Mesendoderm (in vitro differentiated cells): ENCODE results near the gene NEUROD4.

Source experiments
- DNase-seq: peaks from one replicate; pipeline ENCODE4 v3.0.0; 2013
- H2AK5ac ChIP-seq: 2 replicates; pipeline ENCODE4 v1.6.1; 2013; ENCODE audit warnings: low read length, inconsistent platforms
- H2BK120ac ChIP-seq: 2 replicates; pipeline ENCODE4 v1.6.1; 2013; ENCODE audit warnings: low read depth, mild to moderate bottlenecking, low read length, moderate library complexity, mixed read lengths
- H2BK15ac ChIP-seq: replicated peaks from 2 replicates; pipeline ENCODE4 v1.6.1; 2013; ENCODE audit warnings: low read depth, mild to moderate bottlenecking, moderate library complexity
- H2BK5ac ChIP-seq: 2 replicates; pipeline ENCODE4 v1.6.1; 2013; ENCODE audit warnings: low read length, inconsistent platforms
- H3K18ac ChIP-seq: 2 replicates; pipeline ENCODE4 v1.6.1; 2013; ENCODE audit warnings: mild to moderate bottlenecking, low read length, mixed read lengths
- H3K23ac ChIP-seq: one replicate; pipeline ENCODE4 v1.6.1; 2013; ENCODE audit warnings: low read length
- H3K27ac ChIP-seq: 2 replicates; pipeline ENCODE4 v1.5.1; 2013; ENCODE audit warnings: low read depth, mild to moderate bottlenecking, inconsistent platforms, low read length, moderate library complexity
- H3K27me3 ChIP-seq: 2 replicates; pipeline ENCODE4 v1.6.1; 2013; ENCODE audit warnings: low read length, control low read depth, mild to moderate bottlenecking, inconsistent platforms; ENCODE audit not compliant: insufficient read depth, poor library complexity
- H3K36me3 ChIP-seq: 2 replicates; pipeline ENCODE4 v1.6.1; 2013; ENCODE audit warnings: low read length, inconsistent platforms; ENCODE audit not compliant: control insufficient read depth, insufficient read depth
- H3K4ac ChIP-seq: one replicate; pipeline ENCODE4 v1.6.1; 2013; ENCODE audit warnings: low read depth, mild to moderate bottlenecking, low read length, moderate library complexity
- H3K4me1 ChIP-seq: 2 replicates; pipeline ENCODE4 v1.6.1; 2013; ENCODE audit warnings: low read depth, low read length, inconsistent platforms; ENCODE audit not compliant: control insufficient read depth
- H3K4me2 ChIP-seq: 2 replicates; pipeline ENCODE4 v1.6.1; 2013; ENCODE audit warnings: low read length
- H3K4me3 ChIP-seq: 2 replicates; pipeline ENCODE4 v1.5.1; 2013; ENCODE audit warnings: mild to moderate bottlenecking, low read length
- H3K56ac ChIP-seq: one replicate; pipeline ENCODE4 v1.6.1; 2013; ENCODE audit warnings: low read length
- H3K79me1 ChIP-seq: 2 replicates; pipeline ENCODE4 v1.6.1; 2013; ENCODE audit warnings: low read length, inconsistent platforms
- H3K79me2 ChIP-seq: 2 replicates; pipeline ENCODE4 v1.6.1; 2013; ENCODE audit warnings: mild to moderate bottlenecking, low read length; ENCODE audit not compliant: control insufficient read depth, insufficient read depth
- H3K9ac ChIP-seq: 2 replicates; pipeline ENCODE4 v1.6.1; 2013; ENCODE audit warnings: low read length, inconsistent platforms
- H4K5ac ChIP-seq: one replicate; pipeline ENCODE4 v1.6.1; 2013; ENCODE audit warnings: low read length
- H4K8ac ChIP-seq: one replicate; pipeline ENCODE4 v1.6.1; 2013; ENCODE audit warnings: low read depth, mild to moderate bottlenecking, control low read depth, low read length, moderate library complexity
- WGBS: extraction: QIAGEN DNeasy Blood & Tissue Kit; methylation state at CpG from one replicate; pipeline ENCODE4 v1.1.7; 2013; ENCODE audit warnings: low lambda C conversion rate, missing lambda C conversion rate; ENCODE audit not compliant: insufficient coverage; ENCODE audit errors: extremely low coverage; 5-methylcytosine and 5-hydroxymethylcytosine counted together

The NEUROD4 gene

DNA sequence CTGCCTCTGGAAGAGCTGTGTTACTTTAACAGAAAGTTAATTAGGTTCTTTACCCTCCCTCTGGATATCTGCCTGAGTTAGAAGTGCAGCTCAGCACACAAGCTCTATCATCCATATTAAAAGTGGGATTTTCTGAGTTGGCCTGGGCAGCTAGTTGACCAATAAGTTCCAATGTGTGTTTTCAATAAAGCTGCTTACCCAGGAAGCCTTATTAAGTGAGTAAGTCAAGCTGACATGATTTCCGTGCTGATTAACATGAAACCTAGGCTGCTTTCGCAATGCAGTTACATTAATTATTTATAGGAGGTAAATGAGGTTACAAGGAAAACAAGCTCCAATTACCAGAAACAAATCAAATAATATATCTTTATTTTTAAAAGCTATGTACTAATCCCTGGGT is 4.8 kb downstream of the NEUROD4 start:
- Histone ChIP-seq H3K79me2 (no peaks in the 10 kb centered on the region), H2BK120ac (no peak overlapping the region), H3K56ac (no peak overlapping the region), H4K5ac (no peak overlapping the region), H3K23ac (no peak overlapping the region), H3K4me3 (no peak overlapping the region), H4K8ac (no peak overlapping the region), H3K4ac (no peak overlapping the region), H3K4me2 (no peak overlapping the region), H3K9ac (no peak overlapping the region), H3K79me1 (no peaks in the 10 kb centered on the region), H3K36me3 (no peaks in the 10 kb centered on the region), H3K4me1 (no peaks in the 10 kb centered on the region), H2BK5ac (no peak overlapping the region), H3K27me3 (no peaks in the 10 kb centered on the region), H2BK15ac (no peak overlapping the region), H3K18ac (no peak overlapping the region), H3K27ac (no peak overlapping the region), H2AK5ac (no peak overlapping the region)
- DNase-seq = no peak
- no CpG with 5 or more reads among the region's 2 CpGs for WGBS

DNA sequence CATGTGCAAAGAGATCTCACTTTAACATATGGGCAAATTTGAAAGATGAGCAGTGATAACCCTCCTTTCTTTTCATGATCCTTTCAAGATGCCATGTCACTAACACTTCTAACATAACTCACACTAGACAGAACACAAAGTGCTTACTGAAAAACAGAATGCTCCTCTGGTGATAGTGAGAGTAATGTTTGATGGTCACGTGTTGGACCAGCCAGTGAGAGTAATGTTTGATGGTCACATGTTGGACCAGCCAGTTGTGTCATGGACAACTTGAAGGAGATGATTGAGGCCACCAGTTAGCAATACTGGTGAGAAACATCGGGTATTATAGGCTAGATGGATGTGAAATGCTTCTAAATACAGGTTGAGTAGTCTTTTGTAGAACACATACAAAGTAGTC is 5.7 kb downstream of the NEUROD4 start:
- DNase-seq = no peak
- Histone ChIP-seq H3K23ac (no peak overlapping the region), H2AK5ac (no peak overlapping the region), H3K27me3 (no peaks in the 10 kb centered on the region), H3K56ac (no peak overlapping the region), H3K4me2 (no peak overlapping the region), H3K4ac (no peak overlapping the region), H3K36me3 (no peaks in the 10 kb centered on the region), H3K4me1 (no peaks in the 10 kb centered on the region), H3K27ac (no peak overlapping the region), H3K9ac (no peak overlapping the region), H3K79me1 (no peaks in the 10 kb centered on the region), H2BK5ac (no peak overlapping the region), H3K4me3 (no peak overlapping the region), H4K5ac (no peak overlapping the region), H2BK15ac (no peak overlapping the region), H4K8ac (no peak overlapping the region), H2BK120ac (no peak overlapping the region), H3K18ac (no peak overlapping the region), H3K79me2 (no peaks in the 10 kb centered on the region)
- no CpG with 5 or more reads among the region's 2 CpGs for WGBS

DNA sequence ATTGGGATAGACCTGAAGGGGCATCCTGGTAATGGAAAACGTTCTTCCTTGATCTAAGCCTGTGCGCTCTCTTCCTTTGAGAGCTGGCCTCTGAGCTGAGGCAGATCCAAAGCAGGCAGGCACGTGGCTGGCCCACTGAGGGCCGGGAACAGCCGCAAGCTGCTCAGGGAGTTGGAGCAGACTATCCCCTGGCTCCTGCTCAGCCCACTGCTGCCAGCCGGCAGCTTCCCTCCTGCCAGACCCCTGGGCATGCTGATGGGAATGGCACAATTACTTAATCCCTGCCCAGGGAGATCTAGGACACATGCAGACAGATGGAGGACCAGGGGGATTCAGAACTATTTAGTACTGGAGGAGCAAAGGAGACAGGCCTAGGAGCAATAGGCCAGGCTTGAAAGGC is 14.4 kb downstream of the NEUROD4 start:
- no peaks in the 10 kb centered on the region for H3K79me2 ChIP-seq
- WGBS = no CpG with 5 or more reads among the region's 6 CpGs
- H3K27ac ChIP-seq = no peak overlapping the region
- no peak overlapping the region for H3K23ac ChIP-seq
- no peak for DNase-seq
- no peak overlapping the region for H2BK120ac ChIP-seq
- H3K4me2 ChIP-seq = no peak overlapping the region
- no peaks in the 10 kb centered on the region for H3K27me3 ChIP-seq
- H3K36me3 ChIP-seq = no peaks in the 10 kb centered on the region
- H3K56ac ChIP-seq = no peak overlapping the region
- no peaks in the 10 kb centered on the region for H3K79me1 ChIP-seq
- no peak overlapping the region for H2BK15ac ChIP-seq
- H2BK5ac ChIP-seq = no peak overlapping the region
- H3K4me3 ChIP-seq = no peak overlapping the region
- no peaks in the 10 kb centered on the region for H3K4me1 ChIP-seq
- H4K8ac ChIP-seq = no peak overlapping the region
- H4K5ac ChIP-seq = no peak overlapping the region
- H2AK5ac ChIP-seq = no peak overlapping the region
- no peak overlapping the region for H3K4ac ChIP-seq
- no peak overlapping the region for H3K9ac ChIP-seq
- no peak overlapping the region for H3K18ac ChIP-seq

DNA sequence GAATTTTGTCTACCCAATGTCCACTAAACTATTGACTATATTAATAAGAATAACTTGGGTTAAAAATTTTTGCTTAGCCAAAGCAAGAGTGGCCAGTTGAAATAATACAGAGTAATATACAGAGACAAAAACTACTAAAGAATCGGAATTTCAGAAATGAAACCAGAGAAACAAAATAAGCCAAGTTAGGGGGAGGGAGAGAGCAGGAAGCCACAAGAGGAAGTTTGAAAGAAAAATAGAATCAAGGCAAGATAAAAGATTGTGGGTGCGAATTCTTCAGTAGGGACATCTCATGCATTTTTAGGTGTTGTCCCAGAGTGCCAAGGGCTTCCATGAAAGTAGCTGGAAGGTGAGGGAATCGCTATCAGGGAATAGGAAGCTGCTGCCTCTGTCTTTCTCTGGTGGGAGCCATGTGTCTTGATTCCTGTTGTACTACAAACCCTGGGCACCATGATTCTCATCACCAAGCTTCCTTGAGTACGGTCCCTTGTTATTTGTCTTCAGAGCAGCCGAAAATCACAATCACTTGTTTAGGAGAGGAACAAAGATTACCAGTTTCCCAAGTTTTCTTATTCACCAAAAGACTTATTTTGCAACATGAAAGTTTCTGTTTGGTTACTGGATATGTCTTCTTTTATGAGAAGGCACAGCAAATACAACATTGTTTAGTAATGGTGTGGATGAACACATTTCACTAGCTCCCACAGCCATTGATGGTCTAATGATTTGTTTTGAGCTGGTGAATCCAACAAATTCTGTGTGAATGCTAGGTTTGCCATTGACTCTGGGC is 16.7 kb downstream of the NEUROD4 start:
- H3K23ac ChIP-seq = no peak overlapping the region
- H3K18ac ChIP-seq = no peak overlapping the region
- no peak overlapping the region for H2BK15ac ChIP-seq
- no peaks in the 10 kb centered on the region for H3K79me2 ChIP-seq
- no peak overlapping the region for H4K5ac ChIP-seq
- H3K27ac ChIP-seq = no peak overlapping the region
- H3K36me3 ChIP-seq = no peaks in the 10 kb centered on the region
- H3K9ac ChIP-seq = no peak overlapping the region
- H2BK120ac ChIP-seq = no peak overlapping the region
- DNase-seq = no peak
- no peak overlapping the region for H3K56ac ChIP-seq
- no peak overlapping the region for H3K4me3 ChIP-seq
- H3K4me2 ChIP-seq = no peak overlapping the region
- H3K79me1 ChIP-seq = no peaks in the 10 kb centered on the region
- H2AK5ac ChIP-seq = no peak overlapping the region
- no peaks in the 10 kb centered on the region for H3K27me3 ChIP-seq
- no peak overlapping the region for H2BK5ac ChIP-seq
- H4K8ac ChIP-seq = no peak overlapping the region
- H3K4ac ChIP-seq = no peak overlapping the region
- no peaks in the 10 kb centered on the region for H3K4me1 ChIP-seq
- no CpG with 5 or more reads among the region's 5 CpGs for WGBS

DNA sequence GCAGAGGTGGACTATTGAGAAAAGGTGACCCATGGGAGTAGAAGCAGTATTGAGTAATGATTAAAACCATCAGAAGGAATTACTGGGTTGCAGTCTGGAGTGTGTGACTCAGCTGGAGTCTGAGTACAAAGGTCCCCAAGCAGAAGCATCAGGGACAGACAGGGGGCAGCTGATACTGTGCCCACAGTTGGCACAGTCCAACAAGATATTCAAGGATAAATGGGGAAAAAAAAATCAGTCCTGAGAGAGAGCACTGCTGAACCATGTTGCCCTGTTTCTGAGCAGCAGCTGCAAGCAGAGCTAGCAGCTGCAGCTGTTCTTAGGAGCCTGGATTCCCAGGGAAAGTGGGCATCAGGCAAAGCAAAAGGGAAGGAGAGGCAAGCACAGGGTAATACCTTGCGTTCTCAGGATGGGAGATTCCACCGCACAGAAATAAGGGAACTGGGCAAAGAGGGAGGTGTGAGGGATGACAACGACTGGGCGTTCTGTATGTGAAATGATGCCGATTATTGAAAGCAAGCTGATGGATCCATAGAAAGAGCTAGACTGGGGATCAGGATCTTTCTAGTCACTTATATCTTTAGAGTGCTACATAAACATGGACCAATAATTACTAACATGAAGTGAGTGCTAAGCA is 17.7 kb downstream of the NEUROD4 start:
- no peaks in the 10 kb centered on the region for H3K4me1 ChIP-seq
- WGBS = no CpG with 5 or more reads among the region's 5 CpGs

More for the DNA sequence above, 17.7 kb downstream of the NEUROD4 start:
- Histone ChIP-seq H4K5ac (no peak overlapping the region), H3K4me2 (no peak overlapping the region), H2BK15ac (no peak overlapping the region), H4K8ac (no peak overlapping the region), H3K27ac (no peak overlapping the region), H3K9ac (no peak overlapping the region), H2BK5ac (no peak overlapping the region), H3K23ac (no peak overlapping the region), H3K79me1 (no peaks in the 10 kb centered on the region), H2BK120ac (no peak overlapping the region), H3K27me3 (no peaks in the 10 kb centered on the region), H3K36me3 (no peaks in the 10 kb centered on the region), H3K56ac (no peak overlapping the region), H3K4ac (no peak overlapping the region), H3K4me3 (no peak overlapping the region), H3K18ac (no peak overlapping the region), H2AK5ac (no peak overlapping the region), H3K79me2 (no peaks in the 10 kb centered on the region)
- DNase-seq = no peak
